GM12892 (cell line): ENCODE data around the gene NKG7.
"Not testable (repeated sequence)": the region's sequence is repeated elsewhere in the genome, so short reads cannot be mapped to it uniquely, and the experiment has no call there.

ENCODE experiments used
- POLR2A ChIP-seq: IDR thresholded peaks from 2 replicates; pipeline ENCODE4 v1.6.1; 2011; ENCODE audit warnings: low read depth, low read length, control low read depth
- TAF1 ChIP-seq: IDR thresholded peaks from 2 replicates; pipeline ENCODE4 v1.6.1; 2011; ENCODE audit warnings: low read depth, mild to moderate bottlenecking, control low read depth, low read length, borderline replicate concordance

GRCh38 chr19:51397453-51397852 lies 25.0 kb upstream of the NKG7 start:
- TF ChIP-seq POLR2A, TAF1: not testable (repeated sequence)
